MCF 10A (cell line): Measurements from ENCODE around the gene MRNIP. TPM values are rescaled to one million over a fixed set of nuclear protein-coding genes. Genes with fewer than 3 reads are reported as not detected.

Experiments
- BruUV-seq: library from RNA; stranded (reverse); fragments of 400-500 nt; replicated peaks from 2 replicates; lab custom pipeline; 2021; lab: Mats Ljungman, UMichigan
- CTCF ChIA-PET: fragments of 300-600 bp; sonication (Branson Sonifier 250); formaldehyde crosslinking; extraction: SDS; loops from one replicate; lab custom pipeline; 2021; ENCODE audit warnings: antibody characterized with exemption, inconsistent platforms; lab: Yijun Ruan, JAX
- POLR2A ChIA-PET: fragments of 300-600, 350-650 bp; sonication (Branson Sonifier 250); formaldehyde crosslinking; extraction: SDS; loops from one replicate; lab custom pipeline; 2020; ENCODE audit warnings: antibody characterized with exemption, inconsistent platforms; lab: Yijun Ruan, JAX
- DNase-seq: peaks from one replicate; pipeline ENCODE4 v3.0.0-alpha.2; 2018; ENCODE audit not compliant: unreplicated experiment
- H3K27ac Mint-ChIP-seq: one replicate; pipeline ENCODE4 v1.8.0; 2022; ENCODE audit warnings: mild to moderate bottlenecking, low read depth, mixed read lengths; ENCODE audit not compliant: unreplicated experiment
- H3K27me3 Mint-ChIP-seq: one replicate; pipeline ENCODE4 v1.8.0; 2022; ENCODE audit warnings: mixed read lengths; ENCODE audit not compliant: insufficient read depth, unreplicated experiment
- H3K36me3 Mint-ChIP-seq: one replicate; pipeline ENCODE4 v1.8.0; 2022; ENCODE audit warnings: mild to moderate bottlenecking, moderate library complexity, mixed read lengths; ENCODE audit not compliant: insufficient read depth, unreplicated experiment
- H3K4me1 Mint-ChIP-seq: one replicate; pipeline ENCODE4 v1.8.0; 2022; ENCODE audit warnings: mixed read lengths; ENCODE audit not compliant: insufficient read depth, unreplicated experiment
- H3K4me3 Mint-ChIP-seq: one replicate; pipeline ENCODE4 v1.8.0; 2022; ENCODE audit warnings: mild to moderate bottlenecking, moderate library complexity, mixed read lengths; ENCODE audit not compliant: unreplicated experiment
- H3K9me3 Mint-ChIP-seq: one replicate; pipeline ENCODE4 v1.8.0; 2022; ENCODE audit warnings: mixed read lengths; ENCODE audit not compliant: unreplicated experiment
- intact Hi-C: fragments of 100-400 bp; cut with micrococcal nuclease; formaldehyde crosslinking; loops from 2 replicates; pipeline ENCODE4 v1.14.1; 2022
- total RNA-seq: library from RNA; stranded (reverse); gene quantifications from 2 replicates; pipeline ENCODE4 v1.2.3, GENCODE V29; 2022
- TF ChIP-seq, protein P1 (sequence below): fragments of 200-600 bp; IDR thresholded peaks from one replicate; pipeline ENCODE4 v1.8.0; 2022; ENCODE audit warnings: antibody characterized with exemption, mild to moderate bottlenecking; ENCODE audit not compliant: unreplicated experiment

Gene MRNIP
- total RNA-seq, 1 experiment from 2014 or later, result 42.8 TPM

DNA sequence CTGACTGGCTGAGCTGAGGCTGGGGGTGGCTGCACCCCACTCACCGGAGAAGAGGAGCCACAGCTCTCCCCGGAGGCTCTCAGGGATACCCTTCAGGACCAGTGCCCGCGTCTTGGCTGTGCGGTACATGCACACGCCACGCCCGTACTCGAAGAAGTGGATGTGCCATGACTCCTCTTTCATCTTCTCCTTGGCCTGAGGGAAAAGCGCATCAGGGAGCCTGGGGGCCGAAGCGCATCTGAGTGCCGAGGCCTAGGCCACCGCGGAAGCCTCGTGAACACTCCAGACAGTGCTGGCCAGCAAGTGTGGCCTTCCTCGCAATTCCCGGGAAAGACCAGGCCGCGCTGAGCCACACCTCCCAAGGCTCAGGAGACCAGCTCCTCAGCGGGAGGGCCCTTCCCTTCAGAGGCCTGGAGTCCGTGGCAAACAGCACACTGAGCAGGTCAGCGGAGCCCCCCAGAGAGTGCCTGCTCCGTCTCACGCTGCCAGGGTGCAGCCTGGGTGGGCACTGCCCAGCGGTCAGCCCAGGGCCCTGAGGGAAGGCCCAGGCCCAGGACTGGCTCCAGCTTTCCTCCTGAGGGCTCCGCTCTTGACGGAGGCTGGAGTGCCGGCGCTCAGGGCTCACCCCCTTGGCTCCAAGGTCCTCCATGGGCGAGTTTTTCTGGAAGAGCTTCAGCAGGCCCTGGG, 20.5 kb upstream of the MRNIP start:
- no peaks in the 10 kb centered on the region for H3K27me3 Mint-ChIP-seq
- no TSS peak for BruUV-seq
- intact Hi-C loops, result no loop called here

DNA sequence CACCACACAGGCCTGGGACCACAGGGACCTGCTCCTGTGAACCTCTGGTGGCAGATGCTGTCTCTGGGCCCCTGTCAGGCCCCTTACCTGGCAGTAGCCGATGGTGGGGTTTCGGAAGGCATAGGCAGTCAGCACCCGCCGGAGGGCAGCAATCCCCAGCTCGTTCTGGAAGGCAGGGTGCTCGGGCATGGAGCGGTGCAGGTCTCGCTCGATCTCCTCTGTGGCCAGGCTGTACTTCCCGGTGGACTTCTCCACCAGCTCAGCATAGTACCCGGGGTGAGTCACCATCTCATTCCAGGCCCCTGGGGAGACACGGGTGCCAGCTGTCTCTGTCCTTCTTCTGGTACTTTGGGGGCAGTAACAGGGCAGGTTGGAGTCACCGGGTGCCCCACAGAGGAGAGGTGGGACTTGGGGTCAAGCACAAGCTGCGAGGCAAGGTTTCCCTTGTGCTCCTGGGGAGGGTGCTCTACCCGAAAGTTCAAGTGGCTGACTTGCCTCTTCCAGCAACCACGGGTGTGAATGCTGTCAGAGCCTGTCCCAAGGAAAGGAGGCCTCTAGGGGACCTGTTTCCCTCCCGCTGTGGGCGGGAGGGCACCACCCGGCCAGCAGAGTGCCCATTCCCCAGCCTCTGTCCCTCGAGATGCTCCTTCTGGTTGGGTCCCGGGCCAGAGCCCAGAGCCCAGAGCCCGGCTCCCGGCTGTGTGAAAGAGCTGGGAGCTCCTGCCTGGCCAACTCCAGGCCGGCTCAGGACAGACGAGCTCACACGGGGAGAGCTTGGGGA, 19.8 kb upstream of the MRNIP start:
- no peaks in the 10 kb centered on the region for H3K4me1 Mint-ChIP-seq
- no peak for DNase-seq
- CTCF ChIA-PET, result interaction anchor here (0.6 kb wide), 2 partner anchors 195 to 255 kb away, joined by 3 read pairs; partner anchors contain the start of gene HNRNPH1
- peaks cover 5% of the 10 kb centered on the region for H3K9me3 Mint-ChIP-seq
- TF ChIP-seq, protein P1, sequence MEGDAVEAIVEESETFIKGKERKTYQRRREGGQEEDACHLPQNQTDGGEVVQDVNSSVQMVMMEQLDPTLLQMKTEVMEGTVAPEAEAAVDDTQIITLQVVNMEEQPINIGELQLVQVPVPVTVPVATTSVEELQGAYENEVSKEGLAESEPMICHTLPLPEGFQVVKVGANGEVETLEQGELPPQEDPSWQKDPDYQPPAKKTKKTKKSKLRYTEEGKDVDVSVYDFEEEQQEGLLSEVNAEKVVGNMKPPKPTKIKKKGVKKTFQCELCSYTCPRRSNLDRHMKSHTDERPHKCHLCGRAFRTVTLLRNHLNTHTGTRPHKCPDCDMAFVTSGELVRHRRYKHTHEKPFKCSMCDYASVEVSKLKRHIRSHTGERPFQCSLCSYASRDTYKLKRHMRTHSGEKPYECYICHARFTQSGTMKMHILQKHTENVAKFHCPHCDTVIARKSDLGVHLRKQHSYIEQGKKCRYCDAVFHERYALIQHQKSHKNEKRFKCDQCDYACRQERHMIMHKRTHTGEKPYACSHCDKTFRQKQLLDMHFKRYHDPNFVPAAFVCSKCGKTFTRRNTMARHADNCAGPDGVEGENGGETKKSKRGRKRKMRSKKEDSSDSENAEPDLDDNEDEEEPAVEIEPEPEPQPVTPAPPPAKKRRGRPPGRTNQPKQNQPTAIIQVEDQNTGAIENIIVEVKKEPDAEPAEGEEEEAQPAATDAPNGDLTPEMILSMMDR, result no peak
- no peak overlapping the region for H3K4me3 Mint-ChIP-seq
- intact Hi-C loops, result no loop called here
- peaks cover 47% of the 10 kb centered on the region for H3K36me3 Mint-ChIP-seq
- H3K27me3 Mint-ChIP-seq, result no peaks in the 10 kb centered on the region
- no peak overlapping the region for H3K27ac Mint-ChIP-seq
- no TSS peak for BruUV-seq
- POLR2A ChIA-PET, result interaction anchor here (1.4 kb wide), 2 partner anchors 9 to 28 kb away, joined by 3 to 4 read pairs; no protein-coding TSS in a partner anchor

More for the DNA sequence above, 20.5 kb upstream of the MRNIP start:
- Mint-ChIP-seq H3K4me1 (no peaks in the 10 kb centered on the region), H3K4me3 (no peak overlapping the region), H3K9me3 (peaks cover 9% of the 10 kb centered on the region), H3K27ac (no peak overlapping the region), H3K36me3 (peaks cover 55% of the 10 kb centered on the region)
- POLR2A ChIA-PET, result interaction anchor here (1.4 kb wide), 1 partner anchor 10 kb away, joined by 4 read pairs; no protein-coding TSS in a partner anchor
- TF ChIP-seq, protein P1, result no peak
- no peak for DNase-seq
- CTCF ChIA-PET, result no interaction called here

DNA sequence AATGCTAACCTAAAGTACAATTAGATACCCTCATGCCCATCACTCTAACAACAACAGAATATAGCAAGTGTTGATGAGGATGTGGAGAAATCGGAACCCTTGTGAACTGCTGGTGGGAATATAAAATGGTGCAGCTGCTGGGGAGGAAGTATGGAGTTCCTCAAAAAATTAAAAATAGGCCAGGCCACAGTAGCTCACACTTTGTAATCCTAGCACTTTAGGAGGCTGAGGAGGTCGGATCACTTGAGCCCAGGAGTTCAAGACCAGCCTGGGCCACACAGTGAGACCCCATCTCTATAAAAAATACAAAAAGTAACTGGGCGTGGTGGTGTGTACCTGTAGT, 18.0 kb upstream of the MRNIP start:
- Mint-ChIP-seq H3K4me1 (no peaks in the 10 kb centered on the region), H3K9me3 (no peaks in the 10 kb centered on the region), H3K27ac (no peak overlapping the region), H3K27me3 (no peaks in the 10 kb centered on the region), H3K36me3 (peaks cover 55% of the 10 kb centered on the region), H3K4me3 (no peak overlapping the region)
- no peak for DNase-seq
- no TSS peak for BruUV-seq
- CTCF ChIA-PET, result interaction anchor here (0.7 to 0.8 kb wide), 2 partner anchors 9 to 31 kb away, joined by 3 read pairs; no protein-coding TSS in a partner anchor
- POLR2A ChIA-PET, result interaction anchor here (0.6 to 1.4 kb wide), 4 partner anchors 8 to 32 kb away, joined by 3 to 4 read pairs (median 3); no protein-coding TSS in a partner anchor
- TF ChIP-seq, protein P1, result no peak
- intact Hi-C loops, result no loop called here
